GM19238 (cell line): Measurements from ENCODE around the gene ANKRD65.
"Not testable (repeated sequence)": the region's sequence is repeated elsewhere in the genome, so short reads cannot be mapped to it uniquely, and the experiment has no call there.

Experiments
- DNase-seq: peaks from one replicate; pipeline ENCODE4 v3.0.0; 2011; ENCODE audit warnings: low spot score; ENCODE audit not compliant: insufficient read length

Gene ANKRD65

DNA sequence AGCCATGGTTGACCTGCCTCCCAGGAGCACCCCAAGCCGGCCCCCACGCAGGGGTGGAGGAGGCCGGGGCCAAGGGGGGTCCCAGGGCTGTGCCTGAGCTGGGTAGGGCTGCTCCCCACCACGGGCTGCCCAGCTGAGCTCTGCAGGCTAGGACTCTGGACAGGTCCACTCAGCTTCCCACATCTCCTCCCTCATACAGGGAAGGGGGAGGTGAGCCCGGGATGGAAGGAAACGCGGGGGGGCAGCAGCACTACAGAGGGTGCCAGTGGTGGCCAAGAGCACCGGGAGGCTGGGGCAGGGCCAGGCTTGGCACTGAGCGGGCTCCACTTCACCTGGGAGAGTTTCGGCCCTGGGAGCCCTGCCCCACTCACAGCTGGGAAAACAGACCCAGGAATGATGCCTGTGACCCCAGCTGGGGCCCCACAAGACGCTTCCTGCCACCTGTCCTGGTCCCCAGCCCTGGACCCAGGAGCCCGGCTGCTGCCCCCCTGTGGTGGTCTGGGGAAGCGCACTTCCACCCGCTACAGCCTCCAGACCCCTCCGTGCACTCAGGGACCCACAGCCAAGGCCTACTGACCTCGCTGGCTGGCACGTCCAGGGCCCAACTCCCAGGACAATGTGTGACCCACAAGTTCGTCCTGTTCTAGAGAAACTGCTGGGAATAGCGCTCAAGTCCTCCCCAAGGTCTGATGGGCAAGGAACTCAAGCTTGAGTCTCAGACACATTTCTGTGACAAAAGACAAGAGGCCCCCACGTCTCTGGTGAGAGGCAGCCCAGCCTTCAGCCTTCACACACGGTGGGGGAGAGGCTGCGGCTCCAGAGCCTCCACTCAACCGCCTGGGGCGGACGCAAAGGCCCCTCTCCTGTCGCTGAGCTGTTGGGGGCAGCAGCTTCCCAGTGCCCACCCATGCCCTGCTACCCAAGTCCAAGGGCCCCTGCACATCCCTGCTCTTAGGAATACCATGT is 49.0 kb downstream of the ANKRD65 start:
- DNase-seq: peak; percentile 90

DNA sequence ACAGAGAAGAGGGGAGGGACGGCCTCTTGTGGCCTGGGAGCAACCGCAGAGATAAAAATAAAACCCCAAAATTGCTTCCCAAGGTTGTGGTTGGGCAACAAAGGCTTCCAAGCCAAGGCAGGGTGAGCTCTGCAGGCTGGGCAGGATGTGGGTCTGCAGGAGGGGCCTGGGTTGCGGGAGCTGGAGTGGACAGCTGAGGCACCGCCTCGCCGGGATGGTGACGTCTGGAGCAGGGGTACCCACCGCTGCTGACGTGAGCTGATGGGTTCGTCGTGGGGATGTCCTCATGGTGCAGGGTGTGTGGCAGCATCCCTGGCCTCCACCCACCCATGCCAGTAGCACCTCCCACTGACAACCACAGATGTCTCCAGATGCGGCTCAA is 49.7 kb downstream of the ANKRD65 start:
- no peak for DNase-seq

DNA sequence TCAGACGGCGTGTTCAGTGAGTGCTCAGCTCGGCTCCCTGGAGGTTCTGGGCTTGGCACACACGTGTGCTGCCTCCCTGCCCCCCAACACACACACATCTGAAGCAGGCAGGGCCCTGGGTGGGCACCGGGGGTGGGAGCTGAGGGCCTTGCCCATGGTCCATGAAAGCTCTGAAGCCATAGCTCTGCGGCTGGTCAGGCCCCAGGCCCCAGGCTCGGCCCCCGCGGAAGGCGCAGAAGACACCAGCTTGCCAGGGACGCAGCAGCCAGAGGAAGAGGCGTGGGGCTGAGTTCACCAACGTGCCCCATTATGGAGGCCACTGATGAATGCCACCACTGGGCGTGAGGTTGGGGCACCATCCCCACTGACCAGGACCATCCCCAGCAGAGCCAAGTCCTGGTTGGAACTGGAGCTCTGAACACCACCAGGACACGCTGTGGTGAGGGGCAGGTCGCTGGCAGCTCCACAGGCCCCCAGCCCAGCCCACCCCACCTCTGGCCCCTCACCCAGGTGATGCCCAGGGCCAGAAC is 50.2 kb downstream of the ANKRD65 start:
- DNase-seq: no peak

DNA sequence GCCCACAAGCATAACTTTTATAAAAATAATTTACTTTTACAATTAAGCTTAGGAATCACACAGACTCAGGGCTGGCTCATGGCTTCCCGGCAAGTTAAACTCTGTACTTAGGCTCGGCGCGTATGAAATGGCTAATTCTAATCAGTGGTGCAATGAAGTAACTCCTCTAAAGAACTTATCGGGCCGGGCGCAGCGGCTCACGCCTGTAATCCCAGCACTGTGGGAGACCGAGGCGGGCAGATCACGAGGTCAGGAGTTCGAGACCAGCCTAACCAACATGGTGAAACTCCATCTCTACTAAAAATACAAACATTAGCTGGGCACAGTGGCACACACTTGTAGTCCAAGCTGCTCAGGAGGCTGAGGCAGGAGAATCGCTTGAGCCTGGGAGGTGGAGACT is 51.0 kb downstream of the ANKRD65 start:
- not testable (repeated sequence) for DNase-seq
